Stimulated activated CD8-positive, alpha-beta memory T cell treated with anti-CD3 and anti-CD28 coated beads, Interleukin-15, amount 100 ng/mL, for 1 hour (primary cell): ENCODE data around the gene COL13A1.

Experiments used
- DNase-seq: peaks from one replicate; pipeline ENCODE4 v3.0.0-alpha.2; 2020; ENCODE audit warnings: low read depth

The COL13A1 gene

GRCh38 chr10:69845574-69846292 is 44.0 kb downstream of the COL13A1 start:
- no peak for DNase-seq

- DNase-seq, result no peak
Measured at GRCh38 chr10:69846293-69846921, 44.7 kb downstream of the COL13A1 start.

- no peak for DNase-seq
Measured at GRCh38 chr10:69847458-69847857, 45.8 kb downstream of the COL13A1 start.

GRCh38 chr10:69847883-69848282 is 46.2 kb downstream of the COL13A1 start:
- DNase-seq, result no peak

- no peak for DNase-seq
Measured at GRCh38 chr10:69848454-69848853, 46.7 kb downstream of the COL13A1 start.

GRCh38 chr10:69849825-69850224 is 48.1 kb downstream of the COL13A1 start:
- DNase-seq, result no peak

- DNase-seq, result no peak
Measured at GRCh38 chr10:69850440-69850839, 48.7 kb downstream of the COL13A1 start.

- DNase-seq, result no peak
Measured at GRCh38 chr10:69851306-69851705, 49.6 kb downstream of the COL13A1 start.

- no peak for DNase-seq
Measured at GRCh38 chr10:69853064-69853463, 51.4 kb downstream of the COL13A1 start.

GRCh38 chr10:69854511-69855345 is 53.0 kb downstream of the COL13A1 start:
- no peak for DNase-seq

- DNase-seq, result no peak
Measured at GRCh38 chr10:69855346-69856111, 53.8 kb downstream of the COL13A1 start.

GRCh38 chr10:69856601-69857166 is 55.0 kb downstream of the COL13A1 start:
- no peak for DNase-seq

- no peak for DNase-seq
Measured at GRCh38 chr10:69858201-69858600, 56.5 kb downstream of the COL13A1 start.

GRCh38 chr10:69860271-69860670 is 58.6 kb downstream of the COL13A1 start:
- no peak for DNase-seq

GRCh38 chr10:69861251-69862240 is 59.8 kb downstream of the COL13A1 start:
- no peak for DNase-seq

GRCh38 chr10:69862882-69863530 is 61.3 kb downstream of the COL13A1 start:
- no peak for DNase-seq

- no peak for DNase-seq
Measured at GRCh38 chr10:69863580-69863979, 61.9 kb downstream of the COL13A1 start.

- DNase-seq, result no peak
Measured at GRCh38 chr10:69864321-69864720, 62.6 kb downstream of the COL13A1 start.

- no peak for DNase-seq
Measured at GRCh38 chr10:69865450-69865849, 63.7 kb downstream of the COL13A1 start.

- DNase-seq, result no peak
Measured at GRCh38 chr10:69866246-69866687, 64.6 kb downstream of the COL13A1 start.
